ENCODE data around the gene PDE1C.

DNA sequence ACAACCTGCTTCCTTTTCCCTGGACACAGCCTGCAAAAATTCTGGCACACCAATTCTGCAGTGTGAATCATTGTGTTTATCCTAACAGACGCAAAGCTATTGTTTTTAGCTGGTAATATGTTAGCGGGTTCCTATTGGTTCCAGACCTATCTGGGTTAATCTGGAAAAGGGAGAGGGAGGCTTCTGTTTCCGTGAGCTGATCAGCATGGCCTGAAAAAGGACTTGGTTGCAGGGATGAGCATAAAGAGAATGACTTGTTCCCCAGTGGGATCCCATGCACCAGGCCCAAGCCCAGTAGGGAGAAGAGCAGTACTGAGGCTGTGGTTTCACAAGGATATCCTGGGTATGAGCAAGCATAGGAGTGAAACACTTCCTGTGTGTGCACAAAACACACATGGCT is 78.4 kb downstream of the PDE1C start:
- TF ChIP-seq, protein P1, sequence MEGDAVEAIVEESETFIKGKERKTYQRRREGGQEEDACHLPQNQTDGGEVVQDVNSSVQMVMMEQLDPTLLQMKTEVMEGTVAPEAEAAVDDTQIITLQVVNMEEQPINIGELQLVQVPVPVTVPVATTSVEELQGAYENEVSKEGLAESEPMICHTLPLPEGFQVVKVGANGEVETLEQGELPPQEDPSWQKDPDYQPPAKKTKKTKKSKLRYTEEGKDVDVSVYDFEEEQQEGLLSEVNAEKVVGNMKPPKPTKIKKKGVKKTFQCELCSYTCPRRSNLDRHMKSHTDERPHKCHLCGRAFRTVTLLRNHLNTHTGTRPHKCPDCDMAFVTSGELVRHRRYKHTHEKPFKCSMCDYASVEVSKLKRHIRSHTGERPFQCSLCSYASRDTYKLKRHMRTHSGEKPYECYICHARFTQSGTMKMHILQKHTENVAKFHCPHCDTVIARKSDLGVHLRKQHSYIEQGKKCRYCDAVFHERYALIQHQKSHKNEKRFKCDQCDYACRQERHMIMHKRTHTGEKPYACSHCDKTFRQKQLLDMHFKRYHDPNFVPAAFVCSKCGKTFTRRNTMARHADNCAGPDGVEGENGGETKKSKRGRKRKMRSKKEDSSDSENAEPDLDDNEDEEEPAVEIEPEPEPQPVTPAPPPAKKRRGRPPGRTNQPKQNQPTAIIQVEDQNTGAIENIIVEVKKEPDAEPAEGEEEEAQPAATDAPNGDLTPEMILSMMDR (conservative IDR thresholded peaks at IDR 0.05; ENCODE audit: low read depth, low read length) = no peak
- no peak for TF ChIP-seq EZH2 (IDR thresholded peaks at IDR 0.05; ENCODE audit: borderline replicate concordance, low read depth, low read length, poor library complexity, severe bottlenecking)

All from A673 (cell line).